Adrenal gland (tissue), 5 donors: ENCODE measurements around the gene RAI14.

Experiments
- POLR2A ChIP-seq, 2 donors: fragments of 450-650 bp; IDR thresholded peaks; one replicate each; pipeline ENCODE4 v1.6.1; 2017; ENCODE audit warnings: antibody characterized with exemption in 2 of 2, mild to moderate bottlenecking in 2 of 2, moderate library complexity in 1 of 2
- TF ChIP-seq, protein P1 (sequence below), 6 experiments: fragments of 450-650 bp in 4 of 6; fragments of 200-600 bp in 2 of 6; sonication (generic) in 1 of 6; IDR thresholded peaks; 1 replicate in 5 of 6; 2 replicates in 1 of 6; pipeline versions ENCODE4 v1.5.1 to v1.8.0; 2016 to 2021; ENCODE audit warnings: antibody characterized with exemption in 6 of 6, mild to moderate bottlenecking in 2 of 6, moderate library complexity in 1 of 6
- donor health status: DM: no; HTN: no; CAD: no.

DNA sequence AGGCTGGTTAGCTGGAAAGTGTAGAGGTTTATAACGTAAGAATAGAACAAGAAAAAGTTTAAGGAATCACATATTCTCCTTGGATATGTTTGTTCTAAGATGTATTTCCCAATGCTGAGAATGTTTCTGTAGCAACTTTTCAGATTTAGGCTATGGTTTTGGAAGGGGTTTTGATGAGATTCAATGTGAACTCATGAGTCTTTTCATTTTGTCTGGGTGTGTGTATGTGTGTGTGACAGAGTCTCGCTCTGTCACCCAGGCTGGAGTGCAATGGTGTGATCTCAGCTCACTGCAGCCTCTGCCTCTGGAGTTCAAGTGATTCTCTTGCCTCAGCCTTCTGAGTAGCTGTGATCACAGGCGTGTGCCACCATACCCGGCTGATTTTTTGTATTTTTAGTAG lies 38.6 kb downstream of the RAI14 start:
- TF ChIP-seq, protein P1, sequence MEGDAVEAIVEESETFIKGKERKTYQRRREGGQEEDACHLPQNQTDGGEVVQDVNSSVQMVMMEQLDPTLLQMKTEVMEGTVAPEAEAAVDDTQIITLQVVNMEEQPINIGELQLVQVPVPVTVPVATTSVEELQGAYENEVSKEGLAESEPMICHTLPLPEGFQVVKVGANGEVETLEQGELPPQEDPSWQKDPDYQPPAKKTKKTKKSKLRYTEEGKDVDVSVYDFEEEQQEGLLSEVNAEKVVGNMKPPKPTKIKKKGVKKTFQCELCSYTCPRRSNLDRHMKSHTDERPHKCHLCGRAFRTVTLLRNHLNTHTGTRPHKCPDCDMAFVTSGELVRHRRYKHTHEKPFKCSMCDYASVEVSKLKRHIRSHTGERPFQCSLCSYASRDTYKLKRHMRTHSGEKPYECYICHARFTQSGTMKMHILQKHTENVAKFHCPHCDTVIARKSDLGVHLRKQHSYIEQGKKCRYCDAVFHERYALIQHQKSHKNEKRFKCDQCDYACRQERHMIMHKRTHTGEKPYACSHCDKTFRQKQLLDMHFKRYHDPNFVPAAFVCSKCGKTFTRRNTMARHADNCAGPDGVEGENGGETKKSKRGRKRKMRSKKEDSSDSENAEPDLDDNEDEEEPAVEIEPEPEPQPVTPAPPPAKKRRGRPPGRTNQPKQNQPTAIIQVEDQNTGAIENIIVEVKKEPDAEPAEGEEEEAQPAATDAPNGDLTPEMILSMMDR (IDR thresholded peaks at IDR 0.05), result no peak
- no peak for TF ChIP-seq POLR2A (IDR thresholded peaks at IDR 0.05)
